ENCODE results near the gene APOL2. TPM values are rescaled to one million over a fixed set of nuclear protein-coding genes. Genes with fewer than 3 reads are reported as not detected.
"Not testable (repeated sequence)": the region's sequence is repeated elsewhere in the genome, so short reads cannot be mapped to it uniquely, and the experiment has no call there.

The APOL2 gene
- total RNA-seq, 1 experiment from 2014 or later = 9.9 TPM

- intact Hi-C loops (cut with micrococcal nuclease); H3K4me2 ChIP-seq (ENCODE audit: low read length); POLR2A ChIA-PET; DNase-seq (ENCODE audit: low read depth, low spot score); H3K9me3 ChIP-seq (ENCODE audit: control insufficient read depth in 1 of 2, insufficient read depth in 1 of 2, low read depth in 1 of 2, low read length in 2 of 2); H3K9ac ChIP-seq (ENCODE audit: low read length); H2AFZ ChIP-seq (ENCODE audit: low read depth, low read length, poor library complexity, severe bottlenecking); H3K4me1 ChIP-seq (ENCODE audit: control insufficient read depth in 1 of 2, insufficient read depth in 2 of 2, low read length in 2 of 2); H3K27me3 ChIP-seq (ENCODE audit: insufficient read depth, low read length); H3K79me2 ChIP-seq (ENCODE audit: insufficient read depth, low read length); H3K27ac ChIP-seq (ENCODE audit: low read depth, low read length); H3K9me2 ChIP-seq (ENCODE audit: insufficient read depth); H3K36me3 ChIP-seq (ENCODE audit: control insufficient read depth in 1 of 2, insufficient read depth in 2 of 2, low read length in 2 of 2); BruUV-seq (replicated peaks); H3K4me3 ChIP-seq (replicated peaks in 1 of 2; ENCODE audit: low read depth in 1 of 2, low read length in 2 of 2); RAD21 ChIA-PET (ENCODE audit: low non-redundant PET in 1 of 2, low total read pairs in 2 of 2, uncharacterized antibody in 2 of 2, unreplicated experiment in 2 of 2); H4K20me1 ChIP-seq (ENCODE audit: insufficient read depth); ATAC-seq: not testable (repeated sequence)
- CTCF ChIA-PET = interaction anchor here (1.2 kb wide), 1 partner anchor 84 kb away, joined by 3 read pairs; no protein-coding TSS in a partner anchor
Observed at GRCh38 chr22:36202906-36203305, 36.4 kb downstream of the APOL2 start.

GRCh38 chr22:36201630-36202319, 37.6 kb downstream of the APOL2 start, which contains the start of gene APOL4:
Gene APOL4 (minus strand): TSS chr22:36201809. CDS start chr22:36201734, 75 bp downstream.
- Histone ChIP-seq H3K4me2 (ENCODE audit: low read length) (no peak within 1 kb of the TSS), H3K9me3 (ENCODE audit: control insufficient read depth in 1 of 2, insufficient read depth in 1 of 2, low read depth in 1 of 2, low read length in 2 of 2) (no peaks in the 10 kb centered on the region), H3K36me3 (ENCODE audit: control insufficient read depth in 1 of 2, insufficient read depth in 2 of 2, low read length in 2 of 2) (no peaks in the 10 kb centered on the region), H3K4me3 (replicated peaks in 1 of 2; ENCODE audit: low read depth in 1 of 2, low read length in 2 of 2) (no peak within 1 kb of the TSS), H3K79me2 (ENCODE audit: insufficient read depth, low read length) (no peaks in the 10 kb centered on the region), H3K27me3 (ENCODE audit: insufficient read depth, low read length) (no peaks in the 10 kb centered on the region), H4K20me1 (ENCODE audit: insufficient read depth) (no peaks in the 10 kb centered on the region), H2AFZ (ENCODE audit: low read depth, low read length, poor library complexity, severe bottlenecking) (no peak within 1 kb of the TSS), H3K27ac (ENCODE audit: low read depth, low read length) (no peak within 1 kb of the TSS), H3K9me2 (ENCODE audit: insufficient read depth) (no peaks in the 10 kb centered on the region), H3K4me1 (ENCODE audit: control insufficient read depth in 1 of 2, insufficient read depth in 2 of 2, low read length in 2 of 2) (no peaks in the 10 kb centered on the region), H3K9ac (ENCODE audit: low read length) (no peak within 1 kb of the TSS)
- ChIA-PET RAD21 (ENCODE audit: low non-redundant PET in 1 of 2, low total read pairs in 2 of 2, uncharacterized antibody in 2 of 2, unreplicated experiment in 2 of 2) (interaction anchor here in 1 of 2 experiments (0.7 kb wide), 1 partner anchor 77 kb away, joined by 3 read pairs; no protein-coding TSS in a partner anchor), CTCF (interaction anchor here (1.0 to 1.2 kb wide), 2 partner anchors 53 to 85 kb away, joined by 3 to 5 read pairs; no protein-coding TSS in a partner anchor), POLR2A (no interaction called here)
- intact Hi-C loops (cut with micrococcal nuclease) = no loop called here
- BruUV-seq (replicated peaks) = no TSS peak
- ATAC-seq (no peak), DNase-seq (ENCODE audit: low read depth, low spot score) (no peak)
- no peak for TF ChIP-seq SP1 (IDR thresholded peaks at IDR 0.05; ENCODE audit: low read depth)
- TF ChIP-seq TCF7L2 (IDR thresholded peaks at IDR 0.05; ENCODE audit: borderline replicate concordance, extremely low read depth, insufficient read depth, insufficient read length) = no peak
- TF ChIP-seq CBX3 (IDR thresholded peaks at IDR 0.05; ENCODE audit: low read depth) = no peak
- TF ChIP-seq ZFX (IDR thresholded peaks at IDR 0.05) = no peak
- no peak for TF ChIP-seq YY1 (IDR thresholded peaks at IDR 0.05; ENCODE audit: extremely low read depth, insufficient replicate concordance, low read depth, low read length)
- no peak for TF ChIP-seq EGR1 (IDR thresholded peaks at IDR 0.05; ENCODE audit: low read depth)
- TF ChIP-seq SRF (IDR thresholded peaks at IDR 0.05; ENCODE audit: low read depth) = no peak
- TF ChIP-seq CEBPB (IDR thresholded peaks at IDR 0.05; ENCODE audit: low read depth) = no peak
- TF ChIP-seq ELF1 (IDR thresholded peaks at IDR 0.05; ENCODE audit: borderline replicate concordance, low read depth) = no peak
- no peak for TF ChIP-seq EZH2 (IDR thresholded peaks at IDR 0.05)
- no peak for TF ChIP-seq ZBTB33 (IDR thresholded peaks at IDR 0.05; ENCODE audit: extremely low read depth, insufficient replicate concordance, low read length)
- no peak for TF ChIP-seq SIN3A (IDR thresholded peaks at IDR 0.05; ENCODE audit: low read depth)
- no peak for TF ChIP-seq CTCF (IDR thresholded peaks at IDR 0.05 in 2 of 3, conservative IDR thresholded peaks at IDR 0.05 in 1 of 3; ENCODE audit: borderline replicate concordance in 1 of 3, insufficient read depth in 1 of 3, low read depth in 2 of 3, low read length in 2 of 3)
- TF ChIP-seq EZH2phosphoT487 (IDR thresholded peaks at IDR 0.05; ENCODE audit: borderline replicate concordance) = no peak
- no peak for TF ChIP-seq JUND (IDR thresholded peaks at IDR 0.05)

All from HCT116 (cell line).